ENCODE measurements around the gene PHLPP1.

Gene PHLPP1

DNA sequence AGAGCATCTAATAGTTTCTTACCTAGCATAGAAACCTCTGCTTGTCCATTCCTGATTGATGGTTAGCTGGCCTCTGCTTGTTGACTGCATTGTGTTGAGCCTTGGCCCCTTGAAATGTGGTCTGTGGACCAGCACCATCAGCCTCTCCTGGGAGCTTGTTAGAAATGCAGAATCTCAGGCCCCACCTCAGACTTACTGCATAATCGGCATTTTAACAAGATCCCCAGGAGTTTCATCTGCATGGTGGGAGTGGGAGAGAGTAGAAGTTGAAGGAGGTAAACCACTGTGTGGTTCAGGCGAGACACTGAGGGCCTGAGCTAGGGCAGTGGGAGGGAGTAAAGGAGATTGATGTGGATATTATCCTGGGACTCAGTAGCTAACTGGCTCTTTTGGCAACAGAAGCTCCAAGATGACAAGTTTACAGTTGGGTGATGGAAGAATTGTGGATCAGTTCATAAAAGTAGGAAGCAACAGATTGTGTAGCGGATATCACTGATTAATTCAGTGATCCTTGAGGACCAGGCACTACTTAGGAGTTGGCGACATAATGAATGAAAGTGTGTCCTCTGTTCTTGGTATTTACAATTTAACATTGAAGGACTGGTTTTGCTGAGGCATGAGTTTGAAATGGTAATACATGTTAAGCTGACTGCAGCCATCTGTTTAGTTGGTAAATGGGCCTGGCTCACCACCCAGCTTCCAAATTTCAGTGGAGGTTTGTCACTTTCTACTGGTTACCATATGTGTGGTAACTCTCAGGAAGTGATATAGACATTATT, 20.9 kb downstream of the PHLPP1 start:
- Histone ChIP-seq H3K9me3 (ENCODE audit: insufficient read depth, low read length) (peaks cover 9% of the 10 kb centered on the region; the same call in 1 of the 2 replicates), H3K9me2 (replicated peaks; ENCODE audit: insufficient read depth, low read length) (no peaks in the 10 kb centered on the region), H3K4me2 (ENCODE audit: low read depth, low read length, poor library complexity, severe bottlenecking) (no peak overlapping the region), H3F3A (ENCODE audit: insufficient read depth) (no peaks in the 10 kb centered on the region), H2AFZ (ENCODE audit: low read depth, low read length, severe bottlenecking) (no peak overlapping the region), H3K27ac (ENCODE audit: low read depth, low read length) (no peak overlapping the region), H3K9ac (ENCODE audit: low read length) (no peak overlapping the region), H3K79me2 (ENCODE audit: insufficient read depth, low read length) (peaks cover 40% of the 10 kb centered on the region), H4K20me1 (ENCODE audit: low read depth, low read length) (no peaks in the 10 kb centered on the region), H3K36me3 (ENCODE audit: low read length) (peaks cover 9% of the 10 kb centered on the region; the same call in 1 of the 2 replicates), H3K27me3 (ENCODE audit: low read length) (no peaks in the 10 kb centered on the region), H3K4me3 (ENCODE audit: insufficient read depth, low read length, poor library complexity, severe bottlenecking) (no peak overlapping the region)
- TF ChIP-seq, protein P1, sequence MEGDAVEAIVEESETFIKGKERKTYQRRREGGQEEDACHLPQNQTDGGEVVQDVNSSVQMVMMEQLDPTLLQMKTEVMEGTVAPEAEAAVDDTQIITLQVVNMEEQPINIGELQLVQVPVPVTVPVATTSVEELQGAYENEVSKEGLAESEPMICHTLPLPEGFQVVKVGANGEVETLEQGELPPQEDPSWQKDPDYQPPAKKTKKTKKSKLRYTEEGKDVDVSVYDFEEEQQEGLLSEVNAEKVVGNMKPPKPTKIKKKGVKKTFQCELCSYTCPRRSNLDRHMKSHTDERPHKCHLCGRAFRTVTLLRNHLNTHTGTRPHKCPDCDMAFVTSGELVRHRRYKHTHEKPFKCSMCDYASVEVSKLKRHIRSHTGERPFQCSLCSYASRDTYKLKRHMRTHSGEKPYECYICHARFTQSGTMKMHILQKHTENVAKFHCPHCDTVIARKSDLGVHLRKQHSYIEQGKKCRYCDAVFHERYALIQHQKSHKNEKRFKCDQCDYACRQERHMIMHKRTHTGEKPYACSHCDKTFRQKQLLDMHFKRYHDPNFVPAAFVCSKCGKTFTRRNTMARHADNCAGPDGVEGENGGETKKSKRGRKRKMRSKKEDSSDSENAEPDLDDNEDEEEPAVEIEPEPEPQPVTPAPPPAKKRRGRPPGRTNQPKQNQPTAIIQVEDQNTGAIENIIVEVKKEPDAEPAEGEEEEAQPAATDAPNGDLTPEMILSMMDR (IDR thresholded peaks at IDR 0.05; ENCODE audit: insufficient read depth, low read length, poor library complexity, severe bottlenecking): no peak
- no peak for TF ChIP-seq EZH2phosphoT487 (conservative IDR thresholded peaks at IDR 0.05; ENCODE audit: low read length)

DNA sequence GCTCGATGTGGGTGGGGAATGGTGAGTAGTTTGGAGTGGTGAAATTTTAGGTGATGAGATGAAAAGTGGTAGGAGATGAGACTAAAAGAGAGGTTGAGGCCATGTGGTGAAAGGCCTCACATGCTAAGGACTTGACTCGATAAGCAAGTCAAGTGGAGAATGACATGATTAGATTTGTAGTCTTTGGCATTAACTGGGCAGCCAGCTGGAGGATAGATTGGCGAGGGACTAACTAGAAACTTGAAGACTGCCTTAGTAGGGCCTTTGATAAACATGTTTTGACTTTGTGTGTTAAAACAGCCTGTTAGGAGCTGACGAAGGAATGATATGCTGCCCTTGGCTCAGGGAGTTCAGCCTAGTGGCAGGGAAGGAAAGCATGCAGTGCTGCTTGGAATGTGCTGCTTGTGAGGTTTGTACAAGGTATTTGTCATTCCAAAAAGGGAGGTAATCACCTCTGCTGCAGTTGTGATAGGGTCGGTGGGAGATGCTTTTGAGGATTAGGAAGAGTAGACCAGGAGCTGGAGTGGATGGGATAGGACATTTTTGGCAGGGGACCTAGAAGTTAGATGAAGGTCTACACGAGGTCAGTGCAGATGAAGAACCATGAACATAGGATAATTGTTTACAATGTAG, 22.0 kb downstream of the PHLPP1 start:
- no peaks in the 10 kb centered on the region for H3K27me3 ChIP-seq (ENCODE audit: low read length)
- H3K9me2 ChIP-seq (replicated peaks; ENCODE audit: insufficient read depth, low read length): no peaks in the 10 kb centered on the region
- no peaks in the 10 kb centered on the region for H3F3A ChIP-seq (ENCODE audit: insufficient read depth)
- no peak overlapping the region for H3K27ac ChIP-seq (ENCODE audit: low read depth, low read length)
- H3K9ac ChIP-seq (ENCODE audit: low read length): no peak overlapping the region
- peaks cover 2% of the 10 kb centered on the region; the same call in 1 of the 2 replicates for H3K9me3 ChIP-seq (ENCODE audit: insufficient read depth, low read length)
- no peak overlapping the region for H3K4me2 ChIP-seq (ENCODE audit: low read depth, low read length, poor library complexity, severe bottlenecking)
- peaks cover 32% of the 10 kb centered on the region for H3K79me2 ChIP-seq (ENCODE audit: insufficient read depth, low read length)
- H4K20me1 ChIP-seq (ENCODE audit: low read depth, low read length): no peaks in the 10 kb centered on the region
- TF ChIP-seq, protein P1 (IDR thresholded peaks at IDR 0.05; ENCODE audit: insufficient read depth, low read length, poor library complexity, severe bottlenecking): no peak
- TF ChIP-seq EZH2phosphoT487 (conservative IDR thresholded peaks at IDR 0.05; ENCODE audit: low read length): no peak
- no peak overlapping the region for H2AFZ ChIP-seq (ENCODE audit: low read depth, low read length, severe bottlenecking)
- 0 out of 2 replicates have a peak, but pooled peaks cover under 1% of the 10 kb centered on the region for H3K36me3 ChIP-seq (ENCODE audit: low read length)
- no peak overlapping the region for H3K4me3 ChIP-seq (ENCODE audit: insufficient read depth, low read length, poor library complexity, severe bottlenecking)

DNA sequence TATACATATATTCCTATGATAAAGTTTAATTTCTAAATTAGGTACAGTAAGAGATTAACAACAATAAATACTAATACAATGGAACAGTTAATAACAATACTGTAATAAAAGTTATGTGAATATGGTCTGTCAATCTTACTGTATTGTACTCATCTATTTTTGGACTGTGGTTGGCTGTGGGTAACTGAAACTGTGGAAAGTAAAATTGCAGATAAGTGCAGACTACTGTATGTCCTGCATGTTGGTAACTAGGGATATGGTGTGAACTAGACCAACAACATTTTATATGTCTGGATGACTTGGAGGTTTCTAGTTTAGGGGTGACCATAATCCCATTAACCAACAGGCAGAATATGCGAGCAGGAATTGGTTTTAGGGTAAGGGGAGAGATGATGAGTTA, 23.3 kb downstream of the PHLPP1 start:
- no peak overlapping the region for H3K4me2 ChIP-seq (ENCODE audit: low read depth, low read length, poor library complexity, severe bottlenecking)
- no peaks in the 10 kb centered on the region for H3F3A ChIP-seq (ENCODE audit: insufficient read depth)
- H3K79me2 ChIP-seq (ENCODE audit: insufficient read depth, low read length): peaks cover 28% of the 10 kb centered on the region
- H3K27ac ChIP-seq (ENCODE audit: low read depth, low read length): no peak overlapping the region
- H4K20me1 ChIP-seq (ENCODE audit: low read depth, low read length): no peaks in the 10 kb centered on the region
- no peaks in the 10 kb centered on the region for H3K9me3 ChIP-seq (ENCODE audit: insufficient read depth, low read length)
- no peak overlapping the region for H2AFZ ChIP-seq (ENCODE audit: low read depth, low read length, severe bottlenecking)
- no peak overlapping the region for H3K4me3 ChIP-seq (ENCODE audit: insufficient read depth, low read length, poor library complexity, severe bottlenecking)
- no peaks in the 10 kb centered on the region for H3K36me3 ChIP-seq (ENCODE audit: low read length)
- no peak overlapping the region for H3K9ac ChIP-seq (ENCODE audit: low read length)
- no peaks in the 10 kb centered on the region for H3K9me2 ChIP-seq (replicated peaks; ENCODE audit: insufficient read depth, low read length)
- no peaks in the 10 kb centered on the region for H3K27me3 ChIP-seq (ENCODE audit: low read length)
- TF ChIP-seq, protein P1 (IDR thresholded peaks at IDR 0.05; ENCODE audit: insufficient read depth, low read length, poor library complexity, severe bottlenecking): no peak
- no peak for TF ChIP-seq EZH2phosphoT487 (conservative IDR thresholded peaks at IDR 0.05; ENCODE audit: low read length)
